Hematopoietic multipotent progenitor cell treated with erythropoietin and hydrocortisone succinate and interleukin-3 and kit ligand, for 4 days (in vitro differentiated cells): Measurements from ENCODE around the gene CD6.
"Not testable (repeated sequence)": the region's sequence is repeated elsewhere in the genome, so short reads cannot be mapped to it uniquely, and the experiment has no call there.

ENCODE experiments used
- DNase-seq: peaks from one replicate; pipeline ENCODE4 v3.0.0-alpha.2; 2015

CD6 gene

GRCh38 chr11:61059260-61059752 lies 87.8 kb downstream of the CD6 start:
- no peak for DNase-seq

- peak; percentile 34 for DNase-seq
Observed at GRCh38 chr11:61061081-61061826, 89.8 kb downstream of the CD6 start.

GRCh38 chr11:61062181-61062930 lies 90.9 kb downstream of the CD6 start:
- no peak for DNase-seq

DNA sequence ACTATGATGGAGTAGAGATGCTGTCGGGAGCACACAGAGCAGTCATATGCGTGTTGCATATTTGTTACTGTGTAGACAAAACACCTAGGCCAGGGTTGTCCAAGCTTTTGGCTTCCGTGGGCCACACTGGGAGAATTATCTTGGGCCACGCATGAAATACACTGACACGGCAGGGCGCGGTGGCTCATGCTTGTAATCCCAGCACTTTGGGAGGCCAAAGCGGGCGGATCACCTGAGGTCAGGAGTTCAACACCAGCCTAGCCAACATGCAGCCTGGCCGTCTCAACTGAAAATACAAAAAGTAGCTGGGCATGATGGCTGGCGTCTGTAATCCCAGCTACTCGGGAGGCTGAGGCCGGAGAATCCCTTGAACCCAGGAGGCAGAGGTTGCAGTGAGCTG lies 93.8 kb downstream of the CD6 start:
- not testable (repeated sequence) for DNase-seq

GRCh38 chr11:61065955-61066638 lies 94.6 kb downstream of the CD6 start:
- no peak for DNase-seq

DNA sequence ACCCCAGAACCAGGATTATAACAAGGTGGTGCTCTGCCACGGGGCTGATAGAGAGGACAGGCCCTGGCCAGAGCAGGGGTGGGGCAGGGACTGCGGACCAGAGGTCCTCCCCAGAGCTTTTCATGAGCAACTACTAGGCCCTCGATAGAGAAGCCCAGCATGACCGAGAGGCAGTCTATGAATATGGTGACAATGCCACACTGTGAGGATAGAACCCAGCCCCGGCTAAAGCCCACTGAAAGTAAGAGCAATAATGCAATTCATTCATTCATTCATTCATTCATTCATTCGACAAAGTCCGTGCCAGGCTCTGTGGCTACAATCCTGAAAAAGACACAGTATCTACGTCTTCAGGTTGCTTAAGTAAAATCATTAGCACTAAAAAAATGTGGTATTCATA lies 95.2 kb downstream of the CD6 start:
- no peak for DNase-seq

- no peak for DNase-seq
Observed at GRCh38 chr11:61067782-61068446, 96.4 kb downstream of the CD6 start.

DNA sequence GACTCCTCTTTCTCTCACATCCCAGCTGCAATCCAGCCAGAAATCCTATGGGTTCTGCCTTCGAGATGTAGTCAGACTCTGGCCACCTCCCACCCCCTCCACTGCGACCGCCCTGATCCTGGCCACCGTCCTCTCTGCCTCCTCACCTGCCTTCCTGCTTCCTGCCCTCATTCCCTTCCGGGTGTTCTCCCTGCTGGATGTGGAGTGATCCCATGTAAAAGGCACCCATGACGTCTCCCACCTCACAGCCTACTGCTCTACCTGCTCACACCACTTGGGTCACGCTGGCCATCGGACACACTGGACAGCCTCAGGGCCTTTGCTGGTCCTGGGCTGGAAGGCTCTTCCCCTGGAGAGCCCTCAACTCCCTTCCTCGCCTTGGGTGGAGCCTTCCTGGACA lies 97.1 kb downstream of the CD6 start:
- no peak for DNase-seq

DNA sequence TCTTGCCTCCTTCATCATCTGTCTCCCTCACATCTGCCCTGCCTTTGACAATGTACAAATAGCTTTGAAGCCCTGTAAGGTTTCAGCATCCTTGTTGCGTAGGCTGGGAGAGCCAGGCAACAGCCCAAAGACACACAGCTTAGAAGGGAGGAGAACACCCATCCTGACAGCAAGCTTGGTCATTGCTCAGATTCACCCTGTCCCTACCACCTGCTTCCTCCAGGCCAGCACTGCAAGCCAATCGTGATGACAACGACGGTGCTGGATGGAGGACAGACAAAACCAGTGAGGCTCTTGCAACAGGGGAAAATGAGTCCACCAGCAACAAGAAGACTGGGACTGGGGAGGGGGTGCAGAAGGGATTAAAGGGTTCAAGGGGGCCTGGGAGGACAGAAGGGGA lies 97.9 kb downstream of the CD6 start:
- DNase-seq = no peak
